Measurements from ENCODE around the gene PCSK6. TPM values are rescaled to one million over a fixed set of nuclear protein-coding genes. Genes with fewer than 3 reads are reported as not detected.

Gene PCSK6
- total RNA-seq, 1 experiment from 2014 or later = 69.5 TPM

GRCh38 chr15:101267320-101268104 lies 222.0 kb downstream of the PCSK6 start:
- H3K27me3 ChIP-seq (replicated peaks; ENCODE audit: control insufficient read depth, insufficient read depth, low read length) = no peaks in the 10 kb centered on the region
- no peaks in the 10 kb centered on the region for H3K4me1 Mint-ChIP-seq (ENCODE audit: low read depth, unreplicated experiment)
- intact Hi-C loops (cut with micrococcal nuclease; ENCODE audit: unreplicated experiment) = no loop called here
- ChIA-PET CTCF (interaction anchor here (1.7 kb wide), 1 partner anchor 9 kb away, joined by 8 read pairs; no protein-coding TSS in a partner anchor), POLR2A (interaction anchor here (0.6 kb wide), 1 partner anchor 31 kb away, joined by 3 read pairs; no protein-coding TSS in a partner anchor)
- H3K4me3 Mint-ChIP-seq (ENCODE audit: unreplicated experiment) = no peak overlapping the region
- H3K4me1 ChIP-seq = no peaks in the 10 kb centered on the region
- H3K9me3 Mint-ChIP-seq (ENCODE audit: unreplicated experiment) = no peaks in the 10 kb centered on the region
- peaks cover 3% of the 10 kb centered on the region for H3K36me3 ChIP-seq (ENCODE audit: control insufficient read depth, insufficient read depth, low read length)
- H3K27me3 Mint-ChIP-seq (ENCODE audit: insufficient read depth, unreplicated experiment) = peaks cover 2% of the 10 kb centered on the region
- no peak overlapping the region for H3K4me3 ChIP-seq (ENCODE audit: low read depth, low read length)
- DNase-seq = no peak
- no TSS peak for BruUV-seq (replicated peaks)
- H3K9me3 ChIP-seq = no peaks in the 10 kb centered on the region
- H3K27ac Mint-ChIP-seq (ENCODE audit: unreplicated experiment) = no peak overlapping the region
- H3K36me3 Mint-ChIP-seq (ENCODE audit: insufficient read depth, unreplicated experiment) = peaks cover 33% of the 10 kb centered on the region
- TF ChIP-seq, protein P1, sequence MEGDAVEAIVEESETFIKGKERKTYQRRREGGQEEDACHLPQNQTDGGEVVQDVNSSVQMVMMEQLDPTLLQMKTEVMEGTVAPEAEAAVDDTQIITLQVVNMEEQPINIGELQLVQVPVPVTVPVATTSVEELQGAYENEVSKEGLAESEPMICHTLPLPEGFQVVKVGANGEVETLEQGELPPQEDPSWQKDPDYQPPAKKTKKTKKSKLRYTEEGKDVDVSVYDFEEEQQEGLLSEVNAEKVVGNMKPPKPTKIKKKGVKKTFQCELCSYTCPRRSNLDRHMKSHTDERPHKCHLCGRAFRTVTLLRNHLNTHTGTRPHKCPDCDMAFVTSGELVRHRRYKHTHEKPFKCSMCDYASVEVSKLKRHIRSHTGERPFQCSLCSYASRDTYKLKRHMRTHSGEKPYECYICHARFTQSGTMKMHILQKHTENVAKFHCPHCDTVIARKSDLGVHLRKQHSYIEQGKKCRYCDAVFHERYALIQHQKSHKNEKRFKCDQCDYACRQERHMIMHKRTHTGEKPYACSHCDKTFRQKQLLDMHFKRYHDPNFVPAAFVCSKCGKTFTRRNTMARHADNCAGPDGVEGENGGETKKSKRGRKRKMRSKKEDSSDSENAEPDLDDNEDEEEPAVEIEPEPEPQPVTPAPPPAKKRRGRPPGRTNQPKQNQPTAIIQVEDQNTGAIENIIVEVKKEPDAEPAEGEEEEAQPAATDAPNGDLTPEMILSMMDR (IDR thresholded peaks at IDR 0.05; ENCODE audit: insufficient read depth in 1 of 2, low read depth in 1 of 2, low read length in 1 of 2, severe bottlenecking in 1 of 2, unreplicated experiment in 1 of 2) = no peak

- no peaks in the 10 kb centered on the region for H3K27me3 ChIP-seq (replicated peaks; ENCODE audit: control insufficient read depth, insufficient read depth, low read length)
- POLR2A ChIA-PET = no interaction called here
- peaks cover 2% of the 10 kb centered on the region for H3K27me3 Mint-ChIP-seq (ENCODE audit: insufficient read depth, unreplicated experiment)
- H3K4me1 ChIP-seq = no peaks in the 10 kb centered on the region
- H3K9me3 Mint-ChIP-seq (ENCODE audit: unreplicated experiment) = no peaks in the 10 kb centered on the region
- peaks cover 3% of the 10 kb centered on the region for H3K36me3 ChIP-seq (ENCODE audit: control insufficient read depth, insufficient read depth, low read length)
- peaks cover 30% of the 10 kb centered on the region for H3K36me3 Mint-ChIP-seq (ENCODE audit: insufficient read depth, unreplicated experiment)
- CTCF ChIA-PET = interaction anchor here (1.7 kb wide), 1 partner anchor 9 kb away, joined by 8 read pairs; no protein-coding TSS in a partner anchor
- TF ChIP-seq, protein P1 (IDR thresholded peaks at IDR 0.05; ENCODE audit: insufficient read depth in 1 of 2, low read depth in 1 of 2, low read length in 1 of 2, severe bottlenecking in 1 of 2, unreplicated experiment in 1 of 2) = no peak
- no TSS peak for BruUV-seq (replicated peaks)
- DNase-seq = no peak
- no peak overlapping the region for H3K4me3 Mint-ChIP-seq (ENCODE audit: unreplicated experiment)
- intact Hi-C loops (cut with micrococcal nuclease; ENCODE audit: unreplicated experiment) = no loop called here
- no peak overlapping the region for H3K27ac Mint-ChIP-seq (ENCODE audit: unreplicated experiment)
- no peak overlapping the region for H3K4me3 ChIP-seq (ENCODE audit: low read depth, low read length)
- H3K9me3 ChIP-seq = no peaks in the 10 kb centered on the region
- no peaks in the 10 kb centered on the region for H3K4me1 Mint-ChIP-seq (ENCODE audit: low read depth, unreplicated experiment)
Measured at GRCh38 chr15:101266787-101267186, 222.7 kb downstream of the PCSK6 start.

GRCh38 chr15:101266034-101266433 lies 223.5 kb downstream of the PCSK6 start:
- no TSS peak for BruUV-seq (replicated peaks)
- ChIA-PET CTCF (no interaction called here), POLR2A (no interaction called here)

More at GRCh38 chr15:101266034-101266433, 223.5 kb downstream of the PCSK6 start:
- Histone ChIP-seq H3K4me3 (ENCODE audit: low read depth, low read length) (no peak overlapping the region), H3K27me3 (replicated peaks; ENCODE audit: control insufficient read depth, insufficient read depth, low read length) (no peaks in the 10 kb centered on the region), H3K9me3 (no peaks in the 10 kb centered on the region), H3K4me1 (no peaks in the 10 kb centered on the region), H3K36me3 (ENCODE audit: control insufficient read depth, insufficient read depth, low read length) (peaks cover 2% of the 10 kb centered on the region)
- H3K36me3 Mint-ChIP-seq (ENCODE audit: insufficient read depth, unreplicated experiment) = peaks cover 22% of the 10 kb centered on the region
- H3K9me3 Mint-ChIP-seq (ENCODE audit: unreplicated experiment) = no peaks in the 10 kb centered on the region
- H3K4me1 Mint-ChIP-seq (ENCODE audit: low read depth, unreplicated experiment) = no peaks in the 10 kb centered on the region
- TF ChIP-seq, protein P1 (IDR thresholded peaks at IDR 0.05; ENCODE audit: insufficient read depth in 1 of 2, low read depth in 1 of 2, low read length in 1 of 2, severe bottlenecking in 1 of 2, unreplicated experiment in 1 of 2) = no peak
- peaks cover 2% of the 10 kb centered on the region for H3K27me3 Mint-ChIP-seq (ENCODE audit: insufficient read depth, unreplicated experiment)
- H3K27ac Mint-ChIP-seq (ENCODE audit: unreplicated experiment) = no peak overlapping the region
- no peak for DNase-seq
- H3K4me3 Mint-ChIP-seq (ENCODE audit: unreplicated experiment) = no peak overlapping the region
- intact Hi-C loops (cut with micrococcal nuclease; ENCODE audit: unreplicated experiment) = no loop called here

Measured in Caco-2 (cell line).